ENCODE data around the gene IL37.
"Not testable (repeated sequence)": the region's sequence is repeated elsewhere in the genome, so short reads cannot be mapped to it uniquely, and the experiment has no call there.

IL37 gene

GRCh38 chr2:112891385-112891831 lies 19.6 kb upstream of the IL37 start:
- DNase-seq: no peak

- DNase-seq: no peak
Measured at GRCh38 chr2:112893752-112894151, 17.2 kb upstream of the IL37 start.

- DNase-seq: no peak
Measured at GRCh38 chr2:112896909-112897623, 13.9 kb upstream of the IL37 start.

- no peak for DNase-seq
Measured at GRCh38 chr2:112897624-112897978, 13.4 kb upstream of the IL37 start.

- not testable (repeated sequence) for DNase-seq
Measured at GRCh38 chr2:112901431-112902065, 9.4 kb upstream of the IL37 start.

GRCh38 chr2:112902816-112903215 lies 8.1 kb upstream of the IL37 start:
- no peak for DNase-seq

GRCh38 chr2:112904883-112905282 lies 6.1 kb upstream of the IL37 start:
- no peak for DNase-seq

GRCh38 chr2:112906276-112906675 lies 4.7 kb upstream of the IL37 start:
- DNase-seq: no peak

- DNase-seq: no peak
Measured at GRCh38 chr2:112907001-112907949, 3.7 kb upstream of the IL37 start.

GRCh38 chr2:112908559-112908958 lies 2.4 kb upstream of the IL37 start:
- DNase-seq: not testable (repeated sequence)

- no peak for DNase-seq
Measured at GRCh38 chr2:112910219-112910618, 746 bp upstream of the IL37 start.

- no peak for DNase-seq
Measured at GRCh38 chr2:112912403-112912802, 1.4 kb downstream of the IL37 start.

- DNase-seq: no peak
Measured at GRCh38 chr2:112915300-112916144, 4.6 kb downstream of the IL37 start.

- DNase-seq: no peak
Measured at GRCh38 chr2:112916145-112916571, 5.2 kb downstream of the IL37 start.

- DNase-seq: no peak
Measured at GRCh38 chr2:112916625-112917247, 5.8 kb downstream of the IL37 start.

- DNase-seq: no peak
Measured at GRCh38 chr2:112917856-112918255, 6.9 kb downstream of the IL37 start.

- no peak for DNase-seq
Measured at GRCh38 chr2:112918256-112918655, 7.3 kb downstream of the IL37 start.

- no peak for DNase-seq
Measured at GRCh38 chr2:112919086-112919485, 8.1 kb downstream of the IL37 start.

- DNase-seq: no peak
Measured at GRCh38 chr2:112920923-112921532, 10.1 kb downstream of the IL37 start.

- no peak for DNase-seq
Measured at GRCh38 chr2:112921982-112922381, 11.0 kb downstream of the IL37 start.

- DNase-seq: no peak
Measured at GRCh38 chr2:112923237-112923966, 12.4 kb downstream of the IL37 start.

Data from effector CD8-positive, alpha-beta T cell (primary cell).